SK-N-SH treated with all-trans-retinoic acid at 6 μM for 48 hours (cell line): ENCODE measurements around the gene RNF135.

Experiments used
- ATAC-seq: fragments of 200-7000 bp; cut with Tn5 transposase; 3 replicates; pipeline ENCODE4 v1.9.1; 2020; ENCODE audit warnings: mild to moderate bottlenecking, moderate library complexity
- ARNTL ChIP-seq: fragments of 450-650 bp; formaldehyde crosslinking; IDR thresholded peaks from 2 replicates; pipeline ENCODE4 v1.5.0; 2020; ENCODE audit warnings: low read depth, mild to moderate bottlenecking, moderate library complexity, borderline replicate concordance
- CSDC2 ChIP-seq: fragments of 250-450 bp; sonication (Bioruptor Pico); IDR thresholded peaks from 2 replicates; pipeline ENCODE4 v1.5.0; 2020; ENCODE audit warnings: mild to moderate bottlenecking, moderate library complexity
- GLIS3 ChIP-seq: fragments of 250-450 bp; sonication (Bioruptor Pico); IDR thresholded peaks from 2 replicates; pipeline ENCODE4 v1.5.0; 2020; ENCODE audit warnings: mild to moderate bottlenecking, moderate library complexity
- ISL1 ChIP-seq: fragments of 250-450 bp; sonication (Bioruptor Pico); IDR thresholded peaks from 2 replicates; pipeline ENCODE4 v2.1.2; 2022; ENCODE audit warnings: mild to moderate bottlenecking, moderate library complexity
- OSR1 ChIP-seq: fragments of 250-450 bp; sonication (Bioruptor Pico); IDR thresholded peaks from 2 replicates; pipeline ENCODE4 v1.8.0; 2022; ENCODE audit warnings: moderate library complexity, mild to moderate bottlenecking, inconsistent platforms
- PPARA ChIP-seq: fragments of 250-450 bp; sonication (Bioruptor Pico); IDR thresholded peaks from 2 replicates; pipeline ENCODE4 v1.5.0; 2020; ENCODE audit warnings: mild to moderate bottlenecking, borderline replicate concordance
- RARB ChIP-seq: fragments of 250-450 bp; sonication (Bioruptor Pico); IDR thresholded peaks from 2 replicates; pipeline ENCODE4 v1.8.0; 2021; ENCODE audit warnings: mild to moderate bottlenecking, moderate library complexity
- SNAI2 ChIP-seq: fragments of 250-450 bp; sonication (Bioruptor Pico); IDR thresholded peaks from 2 replicates; pipeline ENCODE4 v1.5.0; 2020; ENCODE audit warnings: mild to moderate bottlenecking, moderate library complexity
- TCF4 ChIP-seq: fragments of 250-450 bp; sonication (Bioruptor Pico); IDR thresholded peaks from 2 replicates; pipeline ENCODE4 v1.8.0; 2021; ENCODE audit warnings: mild to moderate bottlenecking, moderate library complexity, borderline replicate concordance
- TOX ChIP-seq: fragments of 250-450 bp; sonication (Bioruptor Pico); IDR thresholded peaks from 2 replicates; pipeline ENCODE4 v1.8.0; 2021; ENCODE audit warnings: mild to moderate bottlenecking, moderate library complexity, borderline replicate concordance
- ZFP3 ChIP-seq: fragments of 250-450 bp; sonication (Bioruptor Pico); IDR thresholded peaks from 2 replicates; pipeline ENCODE4 v1.5.0; 2020; ENCODE audit warnings: mild to moderate bottlenecking, moderate library complexity
- ZFP30 ChIP-seq: fragments of 450-650 bp; formaldehyde crosslinking; IDR thresholded peaks from 2 replicates; pipeline ENCODE4 v1.5.0; 2022; ENCODE audit warnings: mild to moderate bottlenecking, moderate library complexity
- ZNF565 ChIP-seq: fragments of 450-650 bp; formaldehyde crosslinking; conservative IDR thresholded peaks from 2 replicates; pipeline ENCODE4 v1.5.0; 2020; ENCODE audit warnings: low read depth, mild to moderate bottlenecking, moderate library complexity
- ZNF70 ChIP-seq: fragments of 450-650 bp; formaldehyde crosslinking; IDR thresholded peaks from 2 replicates; pipeline ENCODE4 v1.5.0; 2020; ENCODE audit warnings: mild to moderate bottlenecking, moderate library complexity
- ZNF8 ChIP-seq: fragments of 450-650 bp; formaldehyde crosslinking; IDR thresholded peaks from 2 replicates; pipeline ENCODE4 v1.5.0; 2020; ENCODE audit warnings: mild to moderate bottlenecking, moderate library complexity
- TF ChIP-seq, protein P1 (sequence below): fragments of 250-450 bp; sonication (Bioruptor Pico); IDR thresholded peaks from 2 replicates; pipeline ENCODE4 v1.8.0; 2021; ENCODE audit warnings: low read depth, mild to moderate bottlenecking, moderate library complexity, borderline replicate concordance
- TF ChIP-seq, protein P2 (sequence below): fragments of 250-450 bp; sonication (Bioruptor Pico); IDR thresholded peaks from 2 replicates; pipeline ENCODE4 v1.5.0; 2020; ENCODE audit warnings: mild to moderate bottlenecking, moderate library complexity
- TF ChIP-seq, protein P3 (sequence below): fragments of 250-450 bp; sonication (Bioruptor Pico); IDR thresholded peaks from 2 replicates; pipeline ENCODE4 v1.5.1; 2021; ENCODE audit warnings: mild to moderate bottlenecking, moderate library complexity
- TF ChIP-seq, protein P4 (sequence below): fragments of 250-450 bp; sonication (Bioruptor Pico); IDR thresholded peaks from 2 replicates; pipeline ENCODE4 v1.8.0; 2020; ENCODE audit warnings: mild to moderate bottlenecking, moderate library complexity, borderline replicate concordance
- TF ChIP-seq, protein P5 (sequence below): fragments of 250-450 bp; sonication (Bioruptor Pico); IDR thresholded peaks from 2 replicates; pipeline ENCODE4 v1.5.1; 2020; ENCODE audit warnings: low read depth, mild to moderate bottlenecking, moderate library complexity

Gene RNF135

DNA sequence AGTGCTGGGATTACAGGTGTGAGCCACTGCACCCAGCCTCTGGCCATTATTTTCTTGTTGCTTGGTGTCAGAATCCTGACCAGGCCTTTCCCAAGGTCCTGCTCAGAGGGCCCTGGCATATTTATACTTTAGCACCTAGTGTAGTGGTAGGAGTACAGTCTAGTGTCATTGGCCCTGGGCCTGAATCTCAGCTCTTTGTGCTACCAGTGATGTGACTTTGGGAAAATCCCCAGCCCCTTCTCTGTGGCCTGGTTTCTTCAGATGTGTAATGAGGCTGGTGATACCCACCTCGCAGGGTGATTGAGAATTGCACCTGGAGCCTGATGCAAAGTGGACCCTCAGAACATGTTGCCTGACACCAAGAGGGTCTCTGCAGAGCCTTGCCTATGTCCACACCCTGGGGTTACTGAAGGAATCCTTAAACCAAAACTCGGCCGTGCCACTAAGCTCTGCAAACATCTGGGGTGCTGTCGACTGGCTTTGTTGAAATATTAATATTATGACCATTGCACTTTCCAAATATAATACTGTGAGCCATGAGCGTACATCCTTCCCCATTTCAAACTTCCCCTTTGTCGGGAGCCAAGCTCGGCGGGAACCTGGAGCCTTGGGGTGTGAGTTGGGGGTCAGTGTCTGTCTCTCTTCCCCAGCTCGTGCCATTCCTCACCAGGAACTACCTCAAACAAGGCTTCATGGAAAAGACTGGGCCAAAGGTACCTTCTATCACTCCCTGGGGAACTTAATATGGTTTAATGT is 18.0 kb upstream of the RNF135 start:
- ATAC-seq, result no peak
- TF ChIP-seq CSDC2 (CRISPR knock-in tag) (no peak), PPARA (no peak), SNAI2 (CRISPR knock-in tag) (no peak), ZNF565 (CRISPR knock-in tag) (no peak), ZNF8 (CRISPR knock-in tag) (no peak), ZFP3 (CRISPR knock-in tag) (no peak), GLIS3 (CRISPR knock-in tag) (no peak), ZFP30 (CRISPR knock-in tag) (no peak), ZNF70 (CRISPR knock-in tag) (no peak), OSR1 (CRISPR knock-in tag) (no peak), ISL1 (CRISPR knock-in tag) (no peak)
- TF ChIP-seq, protein P1, sequence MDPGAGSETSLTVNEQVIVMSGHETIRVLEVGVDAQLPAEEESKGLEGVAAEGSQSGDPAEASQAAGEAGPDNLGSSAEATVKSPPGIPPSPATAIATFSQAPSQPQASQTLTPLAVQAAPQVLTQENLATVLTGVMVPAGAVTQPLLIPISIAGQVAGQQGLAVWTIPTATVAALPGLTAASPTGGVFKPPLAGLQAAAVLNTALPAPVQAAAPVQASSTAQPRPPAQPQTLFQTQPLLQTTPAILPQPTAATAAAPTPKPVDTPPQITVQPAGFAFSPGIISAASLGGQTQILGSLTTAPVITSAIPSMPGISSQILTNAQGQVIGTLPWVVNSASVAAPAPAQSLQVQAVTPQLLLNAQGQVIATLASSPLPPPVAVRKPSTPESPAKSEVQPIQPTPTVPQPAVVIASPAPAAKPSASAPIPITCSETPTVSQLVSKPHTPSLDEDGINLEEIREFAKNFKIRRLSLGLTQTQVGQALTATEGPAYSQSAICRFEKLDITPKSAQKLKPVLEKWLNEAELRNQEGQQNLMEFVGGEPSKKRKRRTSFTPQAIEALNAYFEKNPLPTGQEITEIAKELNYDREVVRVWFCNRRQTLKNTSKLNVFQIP (CRISPR knock-in tag), result no peak
- TF ChIP-seq, protein P2, sequence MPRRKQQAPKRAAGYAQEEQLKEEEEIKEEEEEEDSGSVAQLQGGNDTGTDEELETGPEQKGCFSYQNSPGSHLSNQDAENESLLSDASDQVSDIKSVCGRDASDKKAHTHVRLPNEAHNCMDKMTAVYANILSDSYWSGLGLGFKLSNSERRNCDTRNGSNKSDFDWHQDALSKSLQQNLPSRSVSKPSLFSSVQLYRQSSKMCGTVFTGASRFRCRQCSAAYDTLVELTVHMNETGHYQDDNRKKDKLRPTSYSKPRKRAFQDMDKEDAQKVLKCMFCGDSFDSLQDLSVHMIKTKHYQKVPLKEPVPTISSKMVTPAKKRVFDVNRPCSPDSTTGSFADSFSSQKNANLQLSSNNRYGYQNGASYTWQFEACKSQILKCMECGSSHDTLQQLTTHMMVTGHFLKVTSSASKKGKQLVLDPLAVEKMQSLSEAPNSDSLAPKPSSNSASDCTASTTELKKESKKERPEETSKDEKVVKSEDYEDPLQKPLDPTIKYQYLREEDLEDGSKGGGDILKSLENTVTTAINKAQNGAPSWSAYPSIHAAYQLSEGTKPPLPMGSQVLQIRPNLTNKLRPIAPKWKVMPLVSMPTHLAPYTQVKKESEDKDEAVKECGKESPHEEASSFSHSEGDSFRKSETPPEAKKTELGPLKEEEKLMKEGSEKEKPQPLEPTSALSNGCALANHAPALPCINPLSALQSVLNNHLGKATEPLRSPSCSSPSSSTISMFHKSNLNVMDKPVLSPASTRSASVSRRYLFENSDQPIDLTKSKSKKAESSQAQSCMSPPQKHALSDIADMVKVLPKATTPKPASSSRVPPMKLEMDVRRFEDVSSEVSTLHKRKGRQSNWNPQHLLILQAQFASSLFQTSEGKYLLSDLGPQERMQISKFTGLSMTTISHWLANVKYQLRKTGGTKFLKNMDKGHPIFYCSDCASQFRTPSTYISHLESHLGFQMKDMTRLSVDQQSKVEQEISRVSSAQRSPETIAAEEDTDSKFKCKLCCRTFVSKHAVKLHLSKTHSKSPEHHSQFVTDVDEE (CRISPR knock-in tag), result no peak
- TF ChIP-seq, protein P3, sequence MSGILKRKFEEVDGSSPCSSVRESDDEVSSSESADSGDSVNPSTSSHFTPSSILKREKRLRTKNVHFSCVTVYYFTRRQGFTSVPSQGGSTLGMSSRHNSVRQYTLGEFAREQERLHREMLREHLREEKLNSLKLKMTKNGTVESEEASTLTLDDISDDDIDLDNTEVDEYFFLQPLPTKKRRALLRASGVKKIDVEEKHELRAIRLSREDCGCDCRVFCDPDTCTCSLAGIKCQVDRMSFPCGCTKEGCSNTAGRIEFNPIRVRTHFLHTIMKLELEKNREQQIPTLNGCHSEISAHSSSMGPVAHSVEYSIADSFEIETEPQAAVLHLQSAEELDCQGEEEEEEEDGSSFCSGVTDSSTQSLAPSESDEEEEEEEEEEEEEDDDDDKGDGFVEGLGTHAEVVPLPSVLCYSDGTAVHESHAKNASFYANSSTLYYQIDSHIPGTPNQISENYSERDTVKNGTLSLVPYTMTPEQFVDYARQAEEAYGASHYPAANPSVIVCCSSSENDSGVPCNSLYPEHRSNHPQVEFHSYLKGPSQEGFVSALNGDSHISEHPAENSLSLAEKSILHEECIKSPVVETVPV (CRISPR knock-in tag), result no peak

DNA sequence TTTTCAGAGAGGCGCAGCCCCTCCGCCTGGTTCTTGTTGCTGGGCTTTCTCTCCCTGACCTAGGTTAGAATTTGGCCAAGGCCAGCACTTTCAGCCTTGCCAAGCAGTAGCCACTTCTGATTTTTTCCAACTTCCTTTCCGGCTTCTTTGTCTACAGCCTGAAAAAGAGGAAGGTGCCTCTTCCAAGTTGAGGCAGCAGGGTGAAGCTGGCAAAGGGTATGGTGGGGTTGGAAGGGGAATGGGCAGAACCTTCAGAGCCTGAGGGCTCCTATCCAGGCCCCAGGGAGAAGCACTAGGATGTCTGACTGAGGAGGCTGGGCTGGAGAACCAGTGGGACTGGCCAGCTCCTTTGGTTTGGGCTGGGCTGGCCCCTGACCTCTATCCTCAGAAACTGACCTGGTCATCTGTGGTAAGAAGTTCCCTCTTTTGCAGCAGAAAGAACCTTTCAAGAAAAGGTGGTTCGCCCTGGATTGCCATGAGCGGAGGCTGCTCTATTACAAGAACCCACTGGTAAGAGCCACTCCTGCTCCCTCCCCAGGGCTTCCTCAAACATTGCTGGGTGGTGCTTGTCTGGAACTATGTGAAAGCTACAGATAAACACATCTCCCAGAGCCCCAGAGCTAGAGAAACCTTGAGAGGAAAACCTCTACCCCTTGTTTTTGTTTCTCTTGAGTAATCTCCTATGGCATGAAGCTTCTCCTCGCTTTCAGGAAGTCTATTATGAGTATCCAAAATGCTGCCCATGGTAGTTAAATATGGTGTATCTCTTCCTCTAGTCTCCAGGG is 16.6 kb upstream of the RNF135 start:
- no peak for TF ChIP-seq ZFP30 (CRISPR knock-in tag)
- no peak for TF ChIP-seq TCF4 (CRISPR knock-in tag)
- TF ChIP-seq, protein P4, sequence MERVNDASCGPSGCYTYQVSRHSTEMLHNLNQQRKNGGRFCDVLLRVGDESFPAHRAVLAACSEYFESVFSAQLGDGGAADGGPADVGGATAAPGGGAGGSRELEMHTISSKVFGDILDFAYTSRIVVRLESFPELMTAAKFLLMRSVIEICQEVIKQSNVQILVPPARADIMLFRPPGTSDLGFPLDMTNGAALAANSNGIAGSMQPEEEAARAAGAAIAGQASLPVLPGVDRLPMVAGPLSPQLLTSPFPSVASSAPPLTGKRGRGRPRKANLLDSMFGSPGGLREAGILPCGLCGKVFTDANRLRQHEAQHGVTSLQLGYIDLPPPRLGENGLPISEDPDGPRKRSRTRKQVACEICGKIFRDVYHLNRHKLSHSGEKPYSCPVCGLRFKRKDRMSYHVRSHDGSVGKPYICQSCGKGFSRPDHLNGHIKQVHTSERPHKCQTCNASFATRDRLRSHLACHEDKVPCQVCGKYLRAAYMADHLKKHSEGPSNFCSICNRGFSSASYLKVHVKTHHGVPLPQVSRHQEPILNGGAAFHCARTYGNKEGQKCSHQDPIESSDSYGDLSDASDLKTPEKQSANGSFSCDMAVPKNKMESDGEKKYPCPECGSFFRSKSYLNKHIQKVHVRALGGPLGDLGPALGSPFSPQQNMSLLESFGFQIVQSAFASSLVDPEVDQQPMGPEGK (CRISPR knock-in tag), result no peak
- no peak for TF ChIP-seq CSDC2 (CRISPR knock-in tag)
- no peak for TF ChIP-seq ZNF8 (CRISPR knock-in tag)
- TF ChIP-seq, all 23 proteins: peak for 0
- no peak for ATAC-seq

DNA sequence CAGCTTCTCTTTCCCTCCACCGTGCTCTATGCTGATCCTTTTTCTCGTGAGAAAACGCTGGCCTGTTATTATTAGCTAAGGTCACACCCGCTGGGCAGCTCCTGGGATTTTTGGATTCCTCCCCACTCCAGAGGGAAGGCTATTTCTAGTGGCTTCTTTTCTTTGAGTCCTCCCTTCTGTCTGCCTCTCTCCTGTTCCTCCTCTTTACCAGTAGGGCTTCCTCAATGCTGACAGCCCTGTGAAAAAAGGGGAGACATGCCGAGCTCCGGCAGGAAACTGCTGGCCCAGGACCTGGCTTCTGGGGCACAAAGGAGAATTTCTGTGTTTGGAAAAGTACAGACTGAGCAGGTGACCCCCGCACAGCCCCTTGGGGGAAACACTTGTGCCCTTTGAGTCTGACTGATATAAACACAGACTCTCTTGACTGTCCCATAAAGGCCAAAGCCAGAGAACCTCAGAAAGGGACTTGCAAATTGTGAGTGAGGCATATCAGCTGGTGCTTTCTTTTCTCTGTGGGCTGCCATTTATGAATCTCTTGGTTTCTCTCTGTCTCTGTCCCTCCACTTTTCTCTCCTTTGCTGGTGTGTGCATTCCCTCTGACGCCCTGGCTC is 14.0 kb upstream of the RNF135 start:
- peak; percentile 21; the same call in 2 of the 3 replicates for ATAC-seq
- TF ChIP-seq ARNTL (CRISPR knock-in tag) (no peak), TOX (no peak), ISL1 (CRISPR knock-in tag) (no peak), SNAI2 (CRISPR knock-in tag) (no peak), ZFP30 (CRISPR knock-in tag) (no peak), RARB (CRISPR knock-in tag) (no peak), TCF4 (CRISPR knock-in tag) (no peak), GLIS3 (CRISPR knock-in tag) (no peak), OSR1 (CRISPR knock-in tag) (no peak), ZNF70 (CRISPR knock-in tag) (no peak), ZNF8 (CRISPR knock-in tag) (no peak), PPARA (no peak)
- TF ChIP-seq, protein P1 (CRISPR knock-in tag), result no peak
- TF ChIP-seq, protein P5, sequence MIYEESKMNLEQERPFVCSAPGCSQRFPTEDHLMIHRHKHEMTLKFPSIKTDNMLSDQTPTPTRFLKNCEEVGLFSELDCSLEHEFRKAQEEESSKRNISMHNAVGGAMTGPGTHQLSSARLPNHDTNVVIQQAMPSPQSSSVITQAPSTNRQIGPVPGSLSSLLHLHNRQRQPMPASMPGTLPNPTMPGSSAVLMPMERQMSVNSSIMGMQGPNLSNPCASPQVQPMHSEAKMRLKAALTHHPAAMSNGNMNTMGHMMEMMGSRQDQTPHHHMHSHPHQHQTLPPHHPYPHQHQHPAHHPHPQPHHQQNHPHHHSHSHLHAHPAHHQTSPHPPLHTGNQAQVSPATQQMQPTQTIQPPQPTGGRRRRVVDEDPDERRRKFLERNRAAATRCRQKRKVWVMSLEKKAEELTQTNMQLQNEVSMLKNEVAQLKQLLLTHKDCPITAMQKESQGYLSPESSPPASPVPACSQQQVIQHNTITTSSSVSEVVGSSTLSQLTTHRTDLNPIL (CRISPR knock-in tag), result no peak
- TF ChIP-seq, protein P2 (CRISPR knock-in tag), result no peak
